DMS53 treated with DMSO at 0.1 percent for 48 hours (cell line): Measurements from ENCODE around the gene PLCL2.

ENCODE experiments used
- DNase-seq: peaks from one replicate; lab custom pipeline; 2025; ENCODE audit not compliant: unreplicated experiment; lab: John Stamatoyannopoulos, UW

Gene PLCL2

DNA sequence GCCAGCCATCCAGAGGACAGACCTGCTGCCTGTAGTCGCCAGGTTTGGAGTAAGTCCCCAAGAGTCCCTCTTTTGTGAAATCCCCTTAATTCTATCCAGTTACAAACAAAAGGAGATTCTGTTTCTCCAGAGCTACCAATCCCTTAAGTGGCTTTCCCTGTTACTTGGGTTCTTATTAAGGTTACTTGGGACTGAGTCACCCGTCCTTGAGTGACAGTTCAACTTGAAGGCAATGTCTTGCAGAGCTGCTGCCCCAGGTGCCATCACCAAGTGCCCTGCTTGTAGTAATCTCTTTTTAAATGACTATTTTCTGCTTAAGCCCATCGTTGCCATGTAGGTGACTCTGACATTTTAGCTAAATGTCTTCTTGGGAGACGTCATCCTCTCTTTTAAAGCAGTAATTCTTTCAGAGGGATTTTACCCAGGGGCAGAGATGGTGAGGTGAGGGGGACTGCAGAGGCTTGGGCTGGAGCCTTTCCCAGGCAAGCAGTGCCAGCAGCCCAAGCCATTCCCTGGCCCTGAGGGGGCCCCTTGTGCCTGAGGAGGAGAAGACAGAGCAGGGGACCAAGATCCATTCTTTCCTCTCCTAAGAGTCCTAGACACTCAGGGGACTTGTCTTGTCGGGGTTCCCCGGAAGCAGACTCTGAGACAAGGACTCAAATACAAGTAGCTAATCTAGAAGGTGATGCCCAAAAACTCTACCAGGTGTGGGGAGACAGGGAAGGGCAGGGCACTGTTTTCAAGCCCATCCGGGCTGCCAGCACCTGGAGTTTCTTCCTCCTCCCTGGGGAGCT is 253.7 kb downstream of the PLCL2 start:
- no peak for DNase-seq
